Activated CD4-positive, alpha-beta T cell treated with anti-CD3 and anti-CD28 coated beads, Interleukin-2, amount 10 ng/mL, durations not matched to agents 7 days and 5 days (primary cell): ENCODE results near the gene WDR31. TPM values are rescaled to one million over a fixed set of nuclear protein-coding genes. Genes with fewer than 3 reads are reported as not detected.

Experiments
- CTCF ChIA-PET: fragments of 350-600 bp; sonication (Branson Sonifier 250); formaldehyde crosslinking; loops from one replicate; lab custom pipeline; 2021; ENCODE audit warnings: antibody characterized with exemption; lab: Charles Lee
- POLR2A ChIA-PET: fragments of 350-600 bp; sonication (Branson Sonifier 250); formaldehyde crosslinking; loops from one replicate; lab custom pipeline; 2021; ENCODE audit warnings: antibody characterized with exemption; lab: Charles Lee
- DNase-seq: peaks from one replicate; pipeline ENCODE4 v3.0.0-alpha.2; 2020
- H3K27ac Mint-ChIP-seq: one replicate; pipeline ENCODE4 v1.8.0; 2021; ENCODE audit warnings: mild to moderate bottlenecking, moderate library complexity, mixed read lengths
- H3K27me3 Mint-ChIP-seq: one replicate; pipeline ENCODE4 v1.8.0; 2021; ENCODE audit warnings: mixed read lengths
- H3K36me3 Mint-ChIP-seq: one replicate; pipeline ENCODE4 v1.8.0; 2021; ENCODE audit warnings: low read depth, mixed read lengths
- H3K4me1 Mint-ChIP-seq: one replicate; pipeline ENCODE4 v1.8.0; 2021; ENCODE audit warnings: mixed read lengths
- H3K4me3 Mint-ChIP-seq: one replicate; pipeline ENCODE4 v1.8.0; 2021; ENCODE audit warnings: mild to moderate bottlenecking, moderate library complexity, mixed read lengths
- H3K9me3 Mint-ChIP-seq: one replicate; pipeline ENCODE4 v1.8.0; 2021; ENCODE audit warnings: mixed read lengths
- total RNA-seq, 2 experiments: library from RNA; stranded (reverse); gene quantifications; one replicate each; pipeline ENCODE4 v1.2.3, GENCODE V29; 2021

WDR31 gene
- total RNA-seq, 2 experiments from 2014 or later = 0.55 to 0.87 TPM

- H3K9me3 Mint-ChIP-seq = no peaks in the 10 kb centered on the region
- peak; percentile 66 for DNase-seq
- no peaks in the 10 kb centered on the region for H3K27me3 Mint-ChIP-seq
Measured at GRCh38 chr9:113274474-113275156, 65.5 kb downstream of the WDR31 start.

GRCh38 chr9:113269871-113270270 lies 70.2 kb downstream of the WDR31 start:
- Mint-ChIP-seq H3K9me3 (no peaks in the 10 kb centered on the region), H3K36me3 (peaks cover 43% of the 10 kb centered on the region), H3K4me3 (no peak overlapping the region), H3K4me1 (peaks cover 20% of the 10 kb centered on the region), H3K27ac (no peak overlapping the region), H3K27me3 (no peaks in the 10 kb centered on the region)
- ChIA-PET POLR2A (no interaction called here), CTCF (no interaction called here)
- no peak for DNase-seq

More at GRCh38 chr9:113274474-113275156, 65.5 kb downstream of the WDR31 start:
- Mint-ChIP-seq H3K4me1 (peaks cover 33% of the 10 kb centered on the region), H3K4me3 (no peak overlapping the region), H3K36me3 (peaks cover 33% of the 10 kb centered on the region), H3K27ac (no peak overlapping the region)
- ChIA-PET POLR2A (interaction anchor here (0.6 to 0.7 kb wide), 2 partner anchors 21 to 132 kb away, joined by 4 to 6 read pairs; no protein-coding TSS in a partner anchor), CTCF (interaction anchor here (0.6 to 2.4 kb wide), 17 partner anchors 11 to 1644 kb away, joined by 3 to 11 read pairs (median 4); partner anchors contain the start of genes ALAD, BSPRY, C9orf43 and DNAJC25)

- CTCF ChIA-PET = interaction anchor here (0.5 kb wide), 1 partner anchor 53 kb away, joined by 4 read pairs; no protein-coding TSS in a partner anchor
- POLR2A ChIA-PET = no interaction called here
- Mint-ChIP-seq H3K4me3 (no peak overlapping the region), H3K36me3 (peaks cover 44% of the 10 kb centered on the region), H3K27me3 (no peaks in the 10 kb centered on the region), H3K4me1 (peaks cover 19% of the 10 kb centered on the region), H3K9me3 (no peaks in the 10 kb centered on the region), H3K27ac (no peak overlapping the region)
- DNase-seq = no peak
Measured at GRCh38 chr9:113269355-113269754, 70.7 kb downstream of the WDR31 start.

GRCh38 chr9:113267911-113268566 lies 72.0 kb downstream of the WDR31 start:
- Mint-ChIP-seq H3K36me3 (peaks cover 44% of the 10 kb centered on the region), H3K9me3 (no peaks in the 10 kb centered on the region), H3K27ac (no peak overlapping the region), H3K4me1 (peaks cover 8% of the 10 kb centered on the region), H3K4me3 (no peak overlapping the region), H3K27me3 (no peaks in the 10 kb centered on the region)
- no peak for DNase-seq
- POLR2A ChIA-PET = no interaction called here
- CTCF ChIA-PET = no interaction called here

- Mint-ChIP-seq H3K9me3 (no peaks in the 10 kb centered on the region), H3K27me3 (no peaks in the 10 kb centered on the region), H3K27ac (no peak overlapping the region), H3K4me1 (peaks cover 6% of the 10 kb centered on the region), H3K4me3 (no peak overlapping the region), H3K36me3 (peaks cover 36% of the 10 kb centered on the region)
- POLR2A ChIA-PET = no interaction called here
- CTCF ChIA-PET = interaction anchor here (0.6 kb wide), 1 partner anchor 82 kb away, joined by 4 read pairs; no protein-coding TSS in a partner anchor
- no peak for DNase-seq
Measured at GRCh38 chr9:113266174-113266573, 73.9 kb downstream of the WDR31 start.

Other genes starting within 250 kb of the WDR31 start
- 1 to 10 TPM; 2.5 to 3.0 TPM for gene SLC31A2, start 189.3 kb downstream of the WDR31 start, total RNA-seq
- gene FKBP15, start 119.0 kb downstream of the WDR31 start, total RNA-seq = 10 to 100 TPM; 33.6 to 39.3 TPM
- 10 to 100 TPM in 1 of 2 experiments, 1 to 10 TPM in 1; 9.2 to 10.4 TPM for gene SLC31A1, start 118.7 kb downstream of the WDR31 start, total RNA-seq
- gene CDC26, start 64.7 kb downstream of the WDR31 start, total RNA-seq = 10 to 100 TPM; 28.8 to 31.0 TPM
- 10 to 100 TPM; 30.6 to 32.4 TPM for gene PRPF4, start 64.6 kb downstream of the WDR31 start, total RNA-seq
- gene RNF183, start 36.9 kb downstream of the WDR31 start, total RNA-seq = not detected
- 1 to 10 TPM; 2.0 to 2.3 TPM for gene BSPRY, start 9.3 kb upstream of the WDR31 start, total RNA-seq
- 10 to 100 TPM; 16.2 to 20.2 TPM for gene HDHD3, start 36.7 kb upstream of the WDR31 start, total RNA-seq
- 10 to 100 TPM; 37.5 to 40.6 TPM for gene ALAD, start 61.0 kb upstream of the WDR31 start, total RNA-seq
- gene POLE3, start 70.4 kb upstream of the WDR31 start, total RNA-seq = 10 to 100 TPM; 66.6 to 73.1 TPM
- under 1 TPM; 0.37 to 0.54 TPM for gene C9orf43, start 70.5 kb upstream of the WDR31 start, total RNA-seq
- gene RGS3, start 123.5 kb upstream of the WDR31 start, total RNA-seq = 10 to 100 TPM; 41.5 to 41.6 TPM